Stimulated activated CD4-positive, alpha-beta T cell treated with anti-CD3 and anti-CD28 coated beads, Interleukin-15, amount 100 ng/mL, for 48 hours (primary cell): ENCODE results near the gene CISH.
A peak's percentile ranks its signal among the peaks of the same experiment; 100 is the strongest.

Experiments
- DNase-seq, 2 donors: peaks; one replicate each; pipeline ENCODE4 v3.0.0-alpha.2; 2020; ENCODE audit warnings: low read depth in 2 of 2

CISH gene

DNA sequence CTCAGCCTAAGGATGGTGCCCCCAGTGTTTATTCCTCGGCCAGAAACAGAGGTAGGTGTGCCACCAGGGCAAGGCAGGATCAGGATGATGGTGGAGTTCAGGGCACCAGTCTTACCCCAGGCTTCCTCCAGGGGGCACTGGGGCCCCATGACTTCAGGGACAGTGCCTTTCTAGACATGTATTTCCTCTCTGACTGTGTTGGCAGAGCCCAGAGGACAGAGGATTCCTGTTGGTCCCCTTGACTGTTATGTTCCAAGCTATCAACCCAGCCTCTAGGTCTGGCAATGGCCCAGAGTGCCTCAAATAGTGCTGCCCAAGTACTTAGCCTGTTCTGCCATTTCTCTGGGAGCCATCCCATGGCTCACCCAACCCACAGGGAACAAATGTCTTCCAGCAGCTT lies 39.4 kb downstream of the CISH start:
- peak; percentile 72 to 80 for DNase-seq

- no peak for DNase-seq
Measured at GRCh38 chr3:50571486-50571885, 40.1 kb downstream of the CISH start.

DNA sequence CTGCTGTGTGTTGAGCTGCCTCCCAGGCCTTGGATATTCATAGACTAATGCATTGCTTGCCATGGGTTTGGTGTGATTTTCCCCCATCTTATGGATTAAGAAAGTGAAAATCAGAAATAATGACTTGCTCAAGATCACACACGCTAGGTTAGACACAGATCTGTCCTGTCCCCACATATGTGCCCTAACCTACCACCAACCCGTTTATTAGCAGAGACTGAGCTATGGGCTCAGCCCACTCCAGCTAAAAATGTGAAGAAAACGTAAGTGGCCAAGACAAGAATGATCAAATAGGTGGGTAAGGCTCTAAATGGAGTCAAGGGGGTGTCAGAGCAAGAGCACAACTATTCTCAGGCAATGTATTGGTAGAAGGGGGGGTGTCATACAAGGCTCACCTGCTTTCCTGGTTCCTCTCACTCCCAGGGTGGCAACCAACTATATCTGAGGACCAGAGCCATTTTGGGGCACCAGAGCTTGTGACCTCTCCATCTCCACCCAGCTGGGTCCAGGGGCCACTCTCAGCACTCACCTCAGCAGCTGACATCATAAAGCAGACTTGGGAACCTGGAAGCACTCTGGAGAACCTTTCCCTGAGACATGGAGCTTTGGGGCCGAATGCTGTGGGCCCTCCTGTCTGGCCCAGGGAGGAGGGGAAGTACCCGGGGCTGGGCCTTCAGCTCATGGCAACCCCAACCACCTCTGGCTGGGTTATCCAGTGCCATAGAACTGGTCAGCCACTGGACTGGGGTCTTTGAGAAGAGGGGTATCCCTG lies 40.9 kb downstream of the CISH start:
- DNase-seq, result no peak

GRCh38 chr3:50568947-50569749 lies 42.4 kb downstream of the CISH start, which contains the start of gene HEMK1:
Gene HEMK1, plus strand, starts transcription at chr3:50569522. Its CDS starts 1,583 bp downstream, at chr3:50571105.
- DNase-seq, result peak; percentile 96 to 97

- peak; percentile 91 to 98 for DNase-seq
Measured at GRCh38 chr3:50567386-50568167, 44.0 kb downstream of the CISH start, which contains the start of gene C3orf18. Gene C3orf18, minus strand, starts transcription at chr3:50567747. Its CDS starts 2,048 bp downstream, at chr3:50565699.

DNA sequence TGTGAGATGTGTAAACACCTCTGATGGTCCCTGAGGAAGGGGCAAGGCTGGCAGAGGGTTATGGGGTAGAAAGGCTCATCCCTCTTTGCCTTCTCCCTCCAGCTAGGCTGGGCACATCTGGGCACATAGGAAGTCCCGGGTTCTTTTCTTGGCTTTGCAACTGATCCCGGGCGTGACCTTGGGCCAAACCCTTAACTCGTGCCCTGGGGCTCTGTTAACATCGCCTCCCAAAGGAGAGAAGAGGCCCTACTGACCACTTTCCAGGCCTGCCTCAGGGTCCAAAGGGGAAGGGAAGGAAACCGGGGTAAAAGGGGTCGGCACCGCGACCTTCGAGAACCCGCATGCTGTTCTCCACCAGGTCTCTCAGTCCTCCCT lies 44.6 kb downstream of the CISH start:
- no peak for DNase-seq

- no peak for DNase-seq
Measured at GRCh38 chr3:50564321-50564720, 47.3 kb downstream of the CISH start.

DNA sequence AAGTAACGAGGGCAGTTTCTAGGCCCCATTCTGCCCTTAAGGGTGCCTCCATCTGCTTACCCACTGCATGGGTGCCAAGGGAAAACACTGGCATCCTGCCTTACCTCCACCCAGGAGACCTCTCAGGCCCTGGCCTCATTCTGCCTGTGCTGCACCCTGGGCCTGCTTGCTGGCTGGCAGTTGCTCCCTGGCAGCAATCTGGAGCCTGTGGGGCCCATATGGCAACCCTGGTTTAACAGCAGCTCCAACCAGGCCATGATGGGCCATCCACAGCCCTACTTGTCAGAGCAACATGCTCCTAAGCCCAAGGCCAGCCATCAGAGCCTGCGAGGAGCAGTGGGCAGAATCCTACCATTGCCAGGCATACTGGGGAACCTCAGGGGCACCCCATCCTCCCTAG lies 47.7 kb downstream of the CISH start:
- DNase-seq, result no peak

GRCh38 chr3:50562861-50563260 lies 48.7 kb downstream of the CISH start:
- DNase-seq, result no peak

DNA sequence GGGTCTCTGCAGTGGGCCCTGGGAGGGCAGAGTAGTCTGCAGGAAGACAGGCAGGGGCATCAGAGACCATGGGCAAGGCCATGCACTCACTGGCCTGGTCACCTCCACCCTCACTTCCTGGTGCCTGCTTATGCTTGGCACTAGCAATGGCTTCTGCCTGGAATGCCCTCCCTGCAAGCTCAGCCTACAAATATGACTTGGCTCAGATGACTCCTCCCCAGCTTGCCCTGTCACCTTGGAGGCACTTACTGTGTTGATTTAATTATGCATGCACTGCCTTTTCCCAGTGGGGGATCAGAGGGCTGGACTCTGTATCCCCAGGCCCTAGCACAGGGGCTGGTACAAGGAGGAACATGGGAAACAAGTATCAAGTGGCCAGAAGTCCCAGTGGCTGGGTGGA lies 51.9 kb downstream of the CISH start:
- no peak for DNase-seq

DNA sequence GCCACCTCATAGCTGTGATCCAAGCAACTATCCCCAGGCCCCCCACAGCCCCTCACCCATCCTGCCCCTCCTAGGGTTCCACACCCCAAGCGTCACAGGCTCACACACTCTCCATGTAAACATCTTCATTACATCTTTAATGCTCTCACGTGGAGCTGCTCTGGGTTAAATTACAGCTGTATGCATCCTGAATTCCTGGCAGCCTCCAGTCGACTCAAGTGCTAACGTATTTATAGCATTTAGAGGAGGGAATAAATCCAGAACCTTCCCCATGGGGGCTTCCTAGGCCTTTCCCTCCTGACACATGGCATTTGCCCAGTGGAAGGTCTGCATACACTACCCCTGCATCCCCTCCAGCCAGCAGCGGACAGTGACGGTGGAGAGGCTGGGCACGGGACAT lies 53.7 kb downstream of the CISH start:
- no peak for DNase-seq

DNA sequence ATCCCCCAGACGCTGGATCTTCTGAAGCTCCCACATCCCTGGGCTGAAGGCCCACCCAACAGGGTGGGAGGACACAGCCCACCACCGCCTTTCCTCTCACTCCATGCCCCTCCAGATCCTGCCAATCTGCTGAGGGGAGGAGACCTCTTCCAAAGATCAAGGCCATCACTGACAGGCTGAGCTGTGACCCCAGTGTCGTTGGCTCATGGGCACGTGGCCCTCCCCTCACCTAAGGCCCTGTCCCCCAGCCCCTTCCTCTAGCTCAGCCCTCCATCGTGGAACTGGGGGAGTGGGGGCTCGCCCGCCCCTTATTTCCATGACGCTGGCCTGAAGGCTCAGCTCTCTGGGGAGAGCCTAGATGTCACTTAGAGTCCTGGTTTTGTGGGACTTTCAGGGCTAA lies 54.5 kb downstream of the CISH start:
- no peak for DNase-seq
